NT2/D1 (cell line): Measurements from ENCODE around the gene ZNF574.

Experiments
- DNase-seq: peaks from one replicate; pipeline ENCODE4 v3.0.0-alpha.2; 2011; ENCODE audit warnings: low read depth, low spot score
- H3K27me3 ChIP-seq: 2 replicates; pipeline ENCODE4 v1.6.0; 2011; ENCODE audit warnings: mild to moderate bottlenecking; ENCODE audit not compliant: insufficient read length, insufficient read depth
- H3K36me3 ChIP-seq: 2 replicates; pipeline ENCODE4 v1.6.1; 2011; ENCODE audit warnings: mild to moderate bottlenecking, low read length, mixed read lengths; ENCODE audit not compliant: insufficient read depth, insufficient read length
- H3K4me1 ChIP-seq: 2 replicates; pipeline ENCODE4 v1.5.1; 2011; ENCODE audit not compliant: insufficient read depth, insufficient read length
- H3K4me3 ChIP-seq: 2 replicates; pipeline ENCODE4 v1.5.1; 2011; ENCODE audit warnings: low read depth; ENCODE audit not compliant: insufficient read length
- H3K9ac ChIP-seq: 2 replicates; pipeline ENCODE4 v1.6.0; 2011; ENCODE audit warnings: low read depth; ENCODE audit not compliant: insufficient read length
- H3K9me3 ChIP-seq: 2 replicates; pipeline ENCODE4 v1.5.1; 2011; ENCODE audit warnings: mild to moderate bottlenecking, low read length; ENCODE audit not compliant: insufficient read depth
- SUZ12 ChIP-seq: IDR thresholded peaks from 2 replicates; pipeline ENCODE4 v1.6.1; 2011; ENCODE audit not compliant: insufficient read length, insufficient read depth; ENCODE audit errors: extremely low read depth
- YY1 ChIP-seq: IDR thresholded peaks from 2 replicates; pipeline ENCODE4 v1.6.1; 2011; ENCODE audit not compliant: insufficient read length, insufficient read depth
- ZNF274 ChIP-seq: IDR thresholded peaks from 2 replicates; pipeline ENCODE4 v1.6.1; 2011; ENCODE audit warnings: mild to moderate bottlenecking, low read depth, low read length

ZNF574 gene

GRCh38 chr19:42068756-42069571 lies 7.0 kb upstream of the ZNF574 start:
- peak overlapping the region; percentile 47 for H3K4me3 ChIP-seq
- no peak for DNase-seq
- peaks cover 11% of the 10 kb centered on the region for H3K36me3 ChIP-seq
- peak overlapping the region; percentile 67 for H3K9ac ChIP-seq
- H3K27me3 ChIP-seq = no peaks in the 10 kb centered on the region
- no peaks in the 10 kb centered on the region for H3K9me3 ChIP-seq
- peaks cover 3% of the 10 kb centered on the region for H3K4me1 ChIP-seq
- TF ChIP-seq ZNF274 (no peak), SUZ12 (no peak), YY1 (no peak)

- H3K27me3 ChIP-seq = no peaks in the 10 kb centered on the region
- no peaks in the 10 kb centered on the region for H3K9me3 ChIP-seq
- DNase-seq = no peak
- peaks cover 8% of the 10 kb centered on the region for H3K36me3 ChIP-seq
- no peak for TF ChIP-seq SUZ12
- TF ChIP-seq ZNF274 = no peak
- no peak for TF ChIP-seq YY1
- H3K4me1 ChIP-seq = peaks cover 3% of the 10 kb centered on the region
- peak within 1 kb of the TSS; percentile 79 for H3K9ac ChIP-seq
- H3K4me3 ChIP-seq = peak within 1 kb of the TSS; percentile 47
Measured at GRCh38 chr19:42069619-42070351, 6.2 kb upstream of the ZNF574 start, which contains the start of gene GRIK5. Gene GRIK5, minus strand, starts transcription at chr19:42070206. Its CDS starts 4,436 bp downstream, at chr19:42065770.

GRCh38 chr19:42071247-42071646 lies 4.7 kb upstream of the ZNF574 start:
- no peaks in the 10 kb centered on the region for H3K36me3 ChIP-seq
- H3K9ac ChIP-seq = no peak overlapping the region
- no peak for DNase-seq
- peaks cover 3% of the 10 kb centered on the region for H3K4me1 ChIP-seq
- H3K9me3 ChIP-seq = no peaks in the 10 kb centered on the region
- no peaks in the 10 kb centered on the region for H3K27me3 ChIP-seq
- no peak overlapping the region for H3K4me3 ChIP-seq
- no peak for TF ChIP-seq SUZ12
- no peak for TF ChIP-seq ZNF274
- no peak for TF ChIP-seq YY1

GRCh38 chr19:42074513-42075363 lies 1.2 kb upstream of the ZNF574 start:
- H3K4me1 ChIP-seq = peaks cover 3% of the 10 kb centered on the region
- no peaks in the 10 kb centered on the region for H3K27me3 ChIP-seq
- peaks cover 23% of the 10 kb centered on the region for H3K36me3 ChIP-seq
- H3K9me3 ChIP-seq = no peaks in the 10 kb centered on the region
- H3K4me3 ChIP-seq = peak overlapping the region; percentile 64
- H3K9ac ChIP-seq = peak overlapping the region; percentile 91
- DNase-seq = no peak
- no peak for TF ChIP-seq SUZ12
- no peak for TF ChIP-seq ZNF274
- TF ChIP-seq YY1 = no peak

- Histone ChIP-seq H3K27me3 (no peaks in the 10 kb centered on the region), H3K36me3 (peaks cover 28% of the 10 kb centered on the region), H3K4me1 (peaks cover 3% of the 10 kb centered on the region), H3K9me3 (no peaks in the 10 kb centered on the region), H3K4me3 (peak overlapping the region; percentile 64), H3K9ac (peak overlapping the region; percentile 91)
- TF ChIP-seq ZNF274 = no peak
- DNase-seq = no peak
Measured at GRCh38 chr19:42075364-42075615, 676 bp upstream of the ZNF574 start.

- Histone ChIP-seq H3K4me3 (peak overlapping the region; percentile 81), H3K9ac (peak overlapping the region; percentile 93), H3K27me3 (no peaks in the 10 kb centered on the region), H3K36me3 (peaks cover 40% of the 10 kb centered on the region), H3K4me1 (peaks cover 3% of the 10 kb centered on the region), H3K9me3 (no peaks in the 10 kb centered on the region)
- DNase-seq = no peak
- TF ChIP-seq SUZ12 (no peak), YY1 (no peak), ZNF274 (no peak)
Measured at GRCh38 chr19:42076380-42076944, 496 bp downstream of the ZNF574 start.
